DMS153 (cell line): ENCODE data around the gene PAK6.

Experiments used
- DNase-seq: peaks from one replicate; lab custom pipeline; 2025; lab: John Stamatoyannopoulos, UW

The PAK6 gene

DNA sequence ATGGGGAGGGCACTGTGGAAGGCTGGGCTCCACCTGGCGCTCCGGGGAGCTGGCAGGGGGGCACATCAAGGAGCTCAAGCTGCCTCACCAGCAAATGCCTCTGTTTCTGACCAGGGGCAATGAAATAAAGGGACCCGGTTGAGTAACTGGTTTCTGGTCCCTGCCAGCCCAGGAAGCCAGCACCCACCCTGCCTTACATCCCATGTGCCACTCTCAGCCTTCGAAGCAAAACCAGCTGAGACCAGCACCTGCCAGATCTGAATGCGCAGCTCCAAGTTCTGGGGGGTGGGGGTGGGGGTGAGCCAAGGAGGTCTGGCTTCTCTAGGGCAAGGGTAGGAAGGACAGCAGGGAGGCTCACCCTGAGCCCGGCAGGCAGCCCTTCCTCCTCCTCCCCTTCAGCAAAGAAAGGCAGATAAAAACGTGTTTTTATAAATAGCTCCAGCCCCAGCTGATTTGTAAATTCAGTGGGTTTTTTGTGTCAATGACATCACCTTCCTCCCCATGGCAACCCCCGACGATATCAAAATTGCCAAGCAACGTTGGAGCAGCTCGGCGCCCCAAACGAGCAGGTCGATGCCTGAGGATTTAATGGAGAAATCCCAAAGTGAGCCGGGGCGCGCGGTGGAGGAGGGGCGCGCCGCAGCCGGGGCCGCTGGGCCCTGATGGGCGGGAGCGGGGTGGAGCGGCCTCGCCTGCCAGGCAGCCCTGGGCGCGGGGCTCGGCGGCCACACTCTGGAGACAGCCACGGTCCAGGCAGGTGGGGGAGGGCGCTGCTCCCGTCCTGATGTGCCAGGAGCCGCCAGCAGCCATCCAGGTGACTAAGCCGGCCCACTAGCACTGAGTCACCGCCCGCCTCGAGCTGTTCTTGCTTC is at the start of gene PAK6:
TSS of gene PAK6 (plus strand) at position 532 of the 872 bp plus-strand sequence. CDS start 25,723 bp downstream, outside the sequence.
- no peak for DNase-seq

GRCh38 chr15:40190591-40190990 is 48.3 kb upstream of the PAK6 start:
- no peak for DNase-seq

DNA sequence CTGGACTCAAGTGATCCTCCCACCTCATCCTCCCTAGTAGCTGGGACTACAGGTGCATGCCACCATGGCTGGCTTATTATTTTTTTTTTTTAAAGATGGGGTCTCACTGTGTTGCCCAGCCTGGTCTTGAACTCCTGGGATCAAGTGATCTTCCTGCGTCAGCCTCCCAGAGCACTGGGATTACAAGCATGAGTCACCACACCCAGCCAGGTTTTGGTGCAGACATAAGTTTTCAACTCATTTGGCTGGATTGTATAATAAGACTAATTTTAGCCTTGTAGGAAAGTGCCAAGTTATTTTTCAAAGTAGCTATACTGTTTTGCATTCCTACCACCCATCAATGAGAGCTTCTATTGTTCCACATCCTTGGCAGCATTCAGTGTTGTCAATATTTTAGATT is 45.9 kb upstream of the PAK6 start:
- no peak for DNase-seq

- DNase-seq, result no peak
These were observed 41.4 kb upstream of the PAK6 start for GRCh38 chr15:40197434-40197833.

GRCh38 chr15:40198355-40199085 is 40.3 kb upstream of the PAK6 start:
- DNase-seq, result no peak

DNA sequence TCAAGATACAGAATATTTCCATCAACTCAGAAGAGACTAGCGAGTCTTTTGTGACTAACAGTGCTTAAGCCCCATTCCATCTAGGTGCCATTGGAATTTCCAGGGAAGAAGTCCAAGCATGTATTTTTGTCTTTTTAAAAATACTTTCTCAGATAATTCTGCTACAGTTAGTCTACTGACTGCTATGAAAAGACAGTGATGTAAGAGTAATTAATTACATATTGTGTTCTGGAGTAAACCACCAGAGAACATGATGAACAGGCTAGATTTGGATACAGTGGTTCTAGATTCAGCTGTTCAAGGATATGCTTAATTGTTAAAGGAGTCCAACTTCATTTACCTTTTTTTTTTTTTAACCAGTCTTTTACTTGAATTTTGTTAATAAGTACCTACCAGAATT is 34.8 kb upstream of the PAK6 start:
- no peak for DNase-seq

DNA sequence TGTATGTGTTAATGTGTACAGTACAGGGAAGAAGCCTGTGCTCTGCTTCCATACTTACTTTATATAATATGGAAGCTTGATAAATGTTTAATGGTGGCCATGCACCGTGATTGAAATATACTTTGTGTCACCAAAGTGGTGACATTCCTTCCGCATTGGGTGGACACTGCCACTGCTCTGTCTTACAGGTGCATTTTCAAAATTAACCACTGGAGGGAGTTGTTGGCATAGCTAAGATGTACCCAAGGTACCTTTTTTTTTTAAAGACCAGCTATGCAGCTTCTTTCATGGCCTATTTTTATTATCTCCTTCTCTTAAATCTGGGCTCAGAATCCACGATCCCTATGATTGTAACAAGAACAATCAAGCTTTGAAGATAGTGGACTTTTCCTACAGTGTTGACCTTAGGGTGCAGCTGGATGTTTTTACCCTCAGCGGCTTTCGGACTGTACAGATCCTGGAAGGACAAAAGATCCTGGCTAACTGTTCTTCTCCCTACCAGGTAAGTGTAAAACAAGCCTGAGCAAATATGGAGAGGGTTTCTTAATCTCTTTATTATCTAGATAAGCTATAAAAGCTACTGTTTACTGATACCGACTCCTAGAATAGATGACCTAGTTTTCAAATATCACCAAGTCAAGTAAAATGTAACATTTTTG is 21.6 kb upstream of the PAK6 start:
- no peak for DNase-seq

- DNase-seq, result no peak
These were observed 19.1 kb upstream of the PAK6 start for GRCh38 chr15:40219801-40220200.

DNA sequence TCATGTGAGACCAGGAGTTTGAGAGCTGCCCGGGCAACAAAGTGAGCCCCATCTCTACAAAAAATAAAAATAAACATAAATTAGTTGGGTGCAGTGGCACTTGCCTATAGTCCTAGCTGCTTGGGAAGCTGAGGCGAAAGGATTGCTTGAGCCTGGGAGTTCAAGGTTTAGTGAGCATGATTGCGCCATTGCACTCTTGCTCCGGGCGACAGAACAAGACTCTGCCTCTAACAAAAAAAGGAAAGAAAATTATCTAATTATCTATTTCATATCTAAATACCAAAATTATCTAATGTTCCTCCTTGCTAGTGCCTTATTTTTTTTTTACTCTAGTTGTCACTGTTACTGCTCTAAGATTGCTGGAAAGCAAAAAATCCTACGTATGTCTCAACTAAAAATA is 16.7 kb upstream of the PAK6 start:
- no peak for DNase-seq

DNA sequence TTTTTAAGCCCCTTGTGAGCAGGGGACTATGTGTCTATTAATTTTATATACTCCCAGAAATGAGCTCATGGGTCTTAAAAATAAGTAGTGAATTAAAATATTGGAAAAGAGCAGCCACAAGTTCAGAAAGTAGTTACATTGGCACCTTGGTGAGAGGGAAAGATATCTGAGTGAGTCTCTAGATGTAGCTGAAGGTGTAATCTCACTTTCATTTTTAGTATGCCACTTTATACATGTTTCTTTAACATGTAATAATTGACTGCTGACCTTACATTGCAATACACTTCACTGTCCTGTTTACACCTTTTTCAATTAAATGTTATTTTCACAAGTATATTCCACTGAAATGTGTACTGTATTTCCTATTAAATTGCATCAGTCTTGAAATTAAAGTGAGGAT is 12.1 kb upstream of the PAK6 start:
- DNase-seq, result no peak

- DNase-seq, result no peak
These were observed 9.5 kb upstream of the PAK6 start for GRCh38 chr15:40229316-40229715.

DNA sequence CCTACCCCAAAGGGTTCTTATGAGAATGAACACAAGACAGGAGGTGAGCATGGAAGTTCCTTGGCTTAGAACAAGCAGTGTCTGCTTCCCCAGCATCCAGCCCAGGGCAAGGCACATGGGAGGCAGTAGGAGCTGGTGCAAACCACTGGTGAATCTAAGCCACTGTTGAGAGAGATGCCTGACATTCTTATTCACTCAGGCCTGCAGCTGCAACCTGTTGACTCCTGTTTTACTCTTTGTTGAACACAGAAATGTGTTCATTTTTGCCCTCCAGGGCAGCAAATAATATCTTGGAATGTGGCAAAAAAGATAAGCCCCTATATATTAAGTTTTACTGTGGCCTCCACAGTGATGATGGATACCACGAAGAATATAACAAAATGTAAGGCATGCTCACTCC is 8.9 kb upstream of the PAK6 start:
- DNase-seq, result no peak

GRCh38 chr15:40232625-40233070 is 6.2 kb upstream of the PAK6 start:
- DNase-seq, result no peak

- no peak for DNase-seq
These were observed 4.9 kb upstream of the PAK6 start for GRCh38 chr15:40233727-40234577.

GRCh38 chr15:40234783-40235182 is 4.1 kb upstream of the PAK6 start:
- DNase-seq, result no peak

DNA sequence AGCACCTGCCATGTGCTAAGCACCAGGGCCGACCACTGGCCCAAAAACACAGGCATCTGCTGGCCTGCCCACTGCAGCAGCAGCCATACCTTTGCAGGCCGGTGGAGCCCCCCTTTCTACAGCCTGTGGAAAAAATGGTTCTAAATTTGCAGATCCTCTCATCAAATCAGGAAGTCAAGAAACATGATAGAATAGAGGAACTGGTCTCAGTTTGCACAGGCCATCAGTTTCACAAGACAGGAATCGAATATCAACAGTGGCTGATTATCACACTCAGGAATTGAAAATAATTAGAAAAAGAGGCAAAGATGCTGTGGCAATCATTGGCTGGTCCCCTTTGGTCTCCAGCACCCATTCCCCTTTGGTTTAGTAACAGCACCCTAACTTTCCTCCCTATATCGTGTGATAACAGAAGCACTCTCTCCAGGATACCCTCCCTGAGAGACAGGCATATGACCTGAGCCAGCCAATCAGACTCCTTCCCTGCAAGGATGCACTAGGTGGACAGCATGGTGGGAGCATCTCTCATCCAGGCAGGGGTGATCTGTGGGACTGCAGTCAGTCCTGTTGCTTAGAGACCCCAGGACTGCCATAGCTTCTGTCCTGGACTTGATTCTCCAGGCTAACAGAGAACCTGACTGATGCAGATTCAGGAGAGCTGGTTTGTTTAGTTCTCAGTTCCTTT is 3.5 kb upstream of the PAK6 start:
- no peak for DNase-seq

DNA sequence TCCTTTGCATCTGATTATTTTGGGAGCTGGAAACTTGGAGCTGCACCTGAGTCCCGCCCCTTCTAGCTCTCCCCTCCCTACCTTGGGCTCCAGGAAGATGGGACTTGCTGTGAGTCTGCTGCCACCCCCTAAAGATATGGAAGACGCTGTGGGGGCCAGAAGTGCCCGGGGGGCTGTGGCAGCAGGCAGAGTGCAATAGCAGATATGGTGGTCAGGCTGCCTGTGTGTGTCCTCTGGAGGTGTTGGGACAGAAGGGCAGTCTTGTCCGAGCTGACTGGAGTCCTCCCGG is 485 bp downstream of the PAK6 start:
- DNase-seq, result no peak

DNA sequence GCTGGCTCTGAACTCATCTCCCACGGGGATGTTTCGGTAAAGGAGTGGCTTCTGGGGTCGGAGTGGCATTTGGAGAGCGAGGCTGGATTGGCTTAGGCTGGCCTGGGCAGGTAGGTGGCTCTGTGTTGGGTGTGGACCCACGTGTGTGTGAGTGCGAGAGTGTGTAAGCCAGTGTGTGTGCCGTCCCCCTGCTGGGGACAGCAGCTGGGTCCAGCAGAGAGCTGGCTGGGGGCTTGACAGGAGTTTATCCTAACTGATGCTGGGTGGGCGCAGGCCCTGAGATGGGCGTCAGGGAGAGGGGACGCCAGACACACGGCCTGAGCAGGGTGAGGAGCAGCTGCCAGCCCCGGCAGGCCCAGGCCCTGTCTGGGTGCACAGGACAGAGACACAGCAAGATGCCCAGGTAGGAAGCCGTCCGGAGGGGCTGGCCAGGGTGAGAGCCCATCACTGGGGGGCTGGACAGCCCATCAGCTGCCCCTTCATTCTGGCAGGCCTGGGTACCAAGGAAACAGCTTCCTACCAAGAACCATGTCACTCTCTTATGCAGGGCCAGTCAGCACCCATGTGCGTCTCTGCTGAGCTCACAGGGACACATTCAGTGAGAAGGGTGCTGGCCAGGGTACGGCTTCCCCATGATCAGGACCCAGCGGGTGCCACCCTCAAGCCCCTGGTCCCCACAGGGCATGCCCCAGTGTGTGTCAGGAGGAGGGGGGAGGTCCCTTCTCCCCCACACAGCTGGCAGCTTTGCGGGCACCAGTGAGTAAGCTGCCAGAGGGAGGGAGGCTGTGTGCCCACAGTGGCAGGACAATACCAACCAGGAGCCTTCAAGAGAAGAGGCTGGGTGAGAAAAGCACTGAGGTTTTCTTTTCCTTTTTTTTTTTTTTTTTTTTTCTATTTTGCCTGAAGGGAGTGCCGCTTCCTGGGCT is 1.1 kb downstream of the PAK6 start:
- no peak for DNase-seq

GRCh38 chr15:40240619-40241221 is 1.9 kb downstream of the PAK6 start:
- no peak for DNase-seq
